ENCODE results near the gene ZNF75A. TPM values are rescaled to one million over a fixed set of nuclear protein-coding genes. Genes with fewer than 3 reads are reported as not detected.

Gene ZNF75A
- total and polyA plus RNA-seq, 9 of the 15 experiments (the other 6 are each of a cell fraction or from before 2014, with no cell fraction given) = 7.2 to 24.5 (median 17.1) TPM

GRCh38 chr16:3295783-3296182, 9.5 kb upstream of the ZNF75A start:
- no TSS peak for BruUV-seq (replicated peaks)
- peaks cover 17% of the 10 kb centered on the region for H3K9me3 ChIP-seq (replicated peaks; ENCODE audit: control insufficient read depth, insufficient read depth, low read depth, low read length)
- WGBS (ENCODE audit: insufficient coverage, low coverage, missing lambda C conversion rate) = 94% methylated on average over 12 of the region's 13 CpGs
- TF ChIP-seq SMARCA4 (IDR thresholded peaks at IDR 0.05) = no peak
- TF ChIP-seq SRSF1 (IDR thresholded peaks at IDR 0.05; ENCODE audit: low read depth, low read length) = no peak
- TF ChIP-seq HMGN3 (IDR thresholded peaks at IDR 0.05; ENCODE audit: borderline replicate concordance, extremely low read depth, insufficient read length, low read depth, low read length) = no peak
- TF ChIP-seq ZNF507 (tag; conservative IDR thresholded peaks at IDR 0.05) = no peak
- no peak for TF ChIP-seq DEAF1 (CRISPR knock-in tag; IDR thresholded peaks at IDR 0.05)
- TF ChIP-seq CREB3 (tag; conservative IDR thresholded peaks at IDR 0.05; ENCODE audit: low read depth) = no peak
- TF ChIP-seq KLF6 (CRISPR knock-in tag; IDR thresholded peaks at IDR 0.05; ENCODE audit: borderline replicate concordance) = no peak
- no peak for TF ChIP-seq SIN3B (IDR thresholded peaks at IDR 0.05; ENCODE audit: low read depth)
- no peak for TF ChIP-seq RAD21 (CRISPR knock-in tag; conservative IDR thresholded peaks at IDR 0.05 in 1 of 2, IDR thresholded peaks at IDR 0.05 in 1 of 2)
- no peak for TF ChIP-seq CC2D1A (IDR thresholded peaks at IDR 0.05)
- TF ChIP-seq ZNF76 (CRISPR knock-in tag; IDR thresholded peaks at IDR 0.05; ENCODE audit: borderline replicate concordance) = no peak
- no peak for TF ChIP-seq POLR2A (conservative IDR thresholded peaks at IDR 0.05)
- no peak for TF ChIP-seq SIX5 (IDR thresholded peaks at IDR 0.05; ENCODE audit: borderline replicate concordance in 1 of 2, insufficient read depth in 1 of 2, low read depth in 1 of 2, low read length in 2 of 2)
- TF ChIP-seq PTRF (tag; IDR thresholded peaks at IDR 0.05) = no peak
- no peak for TF ChIP-seq HNRNPH1 (optimal IDR thresholded peaks at IDR 0.05; ENCODE audit: low read depth, low read length)
- H3K9ac ChIP-seq (ENCODE audit: insufficient read depth in 1 of 2, low read depth in 2 of 2, low read length in 2 of 2) = no peak overlapping the region
- POLR2A ChIA-PET = interaction anchor here (0.5 to 0.7 kb wide), 2 partner anchors 13 to 96 kb away, joined by 3 to 4 read pairs; no protein-coding TSS in a partner anchor
- ATAC-seq (no peak), DNase-seq (ENCODE audit: extremely low read depth in 1 of 4, low spot score in 3 of 4) (no peak), FAIRE-seq (no peak)
- CTCF ChIA-PET (ENCODE audit: low intra/inter-chr PET ratio) = no interaction called here
- no peaks in the 10 kb centered on the region for H3K9me1 ChIP-seq (ENCODE audit: control insufficient read depth, insufficient read depth, low read length)
- H4K20me1 ChIP-seq (replicated peaks; ENCODE audit: control insufficient read depth, insufficient read depth, low read length) = no peaks in the 10 kb centered on the region
- H3K4me3 ChIP-seq = no peak overlapping the region
- no peak overlapping the region for H3K27ac ChIP-seq (ENCODE audit: extremely low read depth, low read depth, low read length)
- intact Hi-C loops (cut with micrococcal nuclease) (no loop called here), in situ Hi-C loops (cut with MboI) (no loop called here)
- H3K36me3 ChIP-seq (ENCODE audit: control insufficient read depth, insufficient read depth, low read length) = peaks cover 18% of the 10 kb centered on the region
- no peak overlapping the region for H3K4me2 ChIP-seq (ENCODE audit: insufficient read depth, low read length)
- no peaks in the 10 kb centered on the region for H3K79me2 ChIP-seq (ENCODE audit: control insufficient read depth, insufficient read depth, low read length)
- no peak overlapping the region for H2AFZ ChIP-seq (ENCODE audit: low read depth, low read length)
- no peaks in the 10 kb centered on the region for H3K4me1 ChIP-seq (replicated peaks in 1 of 2; ENCODE audit: control insufficient read depth in 2 of 2, insufficient read depth in 2 of 2, low read length in 2 of 2)
- no peaks in the 10 kb centered on the region for H3K27me3 ChIP-seq (ENCODE audit: control insufficient read depth in 2 of 2, insufficient read depth in 2 of 2, low read length in 2 of 2)
